Measurements from ENCODE around the gene PLP2.
"Not testable (repeated sequence)": the region's sequence is repeated elsewhere in the genome, so short reads cannot be mapped to it uniquely, and the experiment has no call there.

The PLP2 gene

GRCh38 chrX:49163555-49164419, 7.9 kb upstream of the PLP2 start:
- peak in 2 of 3 donors; percentile 64 to 69 for DNase-seq (ENCODE audit: low read depth in 3 of 3, low spot score in 1 of 3)

GRCh38 chrX:49164589-49165360, 6.9 kb upstream of the PLP2 start:
- DNase-seq (ENCODE audit: low read depth in 3 of 3, low spot score in 1 of 3) = no peak

- peak in 2 of 3 donors; percentile 37 to 43 for DNase-seq (ENCODE audit: low read depth in 3 of 3, low spot score in 1 of 3)
Observed at GRCh38 chrX:49165901-49166881, 5.5 kb upstream of the PLP2 start.

- DNase-seq (ENCODE audit: low read depth in 3 of 3, low spot score in 1 of 3) = peak in 2 of 3 donors; percentile 35 to 46
Observed at GRCh38 chrX:49166914-49167739, 4.6 kb upstream of the PLP2 start.

GRCh38 chrX:49167740-49168108, 4.0 kb upstream of the PLP2 start:
- DNase-seq (ENCODE audit: low read depth in 3 of 3, low spot score in 1 of 3) = no peak

- peak in 2 of 3 donors; percentile 38 to 44 for DNase-seq (ENCODE audit: low read depth in 3 of 3, low spot score in 1 of 3)
Observed at GRCh38 chrX:49172280-49172780, 632 bp downstream of the PLP2 start.

- DNase-seq (ENCODE audit: low read depth in 3 of 3, low spot score in 1 of 3) = not testable (repeated sequence)
Observed at GRCh38 chrX:49173544-49173943, 1.8 kb downstream of the PLP2 start.

- DNase-seq (ENCODE audit: low read depth in 3 of 3, low spot score in 1 of 3) = no peak
Observed at GRCh38 chrX:49174723-49175122, 3.0 kb downstream of the PLP2 start.

GRCh38 chrX:49175435-49176274, 4.0 kb downstream of the PLP2 start:
- DNase-seq (ENCODE audit: low read depth in 3 of 3, low spot score in 1 of 3) = no peak

GRCh38 chrX:49176421-49177326, 5.0 kb downstream of the PLP2 start:
- no peak for DNase-seq (ENCODE audit: low read depth in 3 of 3, low spot score in 1 of 3)

- no peak for DNase-seq (ENCODE audit: low read depth in 3 of 3, low spot score in 1 of 3)
Observed at GRCh38 chrX:49177338-49177833, 5.7 kb downstream of the PLP2 start.

- no peak for DNase-seq (ENCODE audit: low read depth in 3 of 3, low spot score in 1 of 3)
Observed at GRCh38 chrX:49177873-49178480, 6.3 kb downstream of the PLP2 start.

- no peak for DNase-seq (ENCODE audit: low read depth in 3 of 3, low spot score in 1 of 3)
Observed at GRCh38 chrX:49178537-49178936, 6.8 kb downstream of the PLP2 start.

GRCh38 chrX:49179358-49179757, 7.7 kb downstream of the PLP2 start:
- DNase-seq (ENCODE audit: low read depth in 3 of 3, low spot score in 1 of 3) = no peak

- DNase-seq (ENCODE audit: low read depth in 3 of 3, low spot score in 1 of 3) = no peak
Observed at GRCh38 chrX:49183701-49184281, 12.1 kb downstream of the PLP2 start.

- no peak for DNase-seq (ENCODE audit: low read depth in 3 of 3, low spot score in 1 of 3)
Observed at GRCh38 chrX:49184294-49185281, 12.9 kb downstream of the PLP2 start.

Data from stimulated activated CD4-positive, alpha-beta T cell treated with anti-CD3 and anti-CD28 coated beads, TNF-alpha, amount 100 ng/mL, for 1 hour (primary cell).